HUES48 (cell line): ENCODE data around the gene ACTR5.
A peak's percentile ranks its signal among the peaks of the same experiment; 100 is the strongest.

Experiments used
- H3K27ac ChIP-seq: one replicate; pipeline ENCODE4 v1.7.0; 2013; ENCODE audit warnings: low read depth, low read length, inconsistent platforms
- H3K27me3 ChIP-seq: 2 replicates; pipeline ENCODE4 v1.6.1; 2013; ENCODE audit warnings: mild to moderate bottlenecking, low read length; ENCODE audit not compliant: control insufficient read depth, insufficient read depth
- H3K36me3 ChIP-seq: 2 replicates; pipeline ENCODE4 v1.6.1; 2013; ENCODE audit warnings: low read length; ENCODE audit not compliant: control insufficient read depth, insufficient read depth
- H3K4me1 ChIP-seq: 2 replicates; pipeline ENCODE4 v1.6.1; 2013; ENCODE audit warnings: mild to moderate bottlenecking, low read length; ENCODE audit not compliant: control insufficient read depth, insufficient read depth
- H3K4me3 ChIP-seq: 2 replicates; pipeline ENCODE4 v1.5.1; 2013; ENCODE audit warnings: mild to moderate bottlenecking, low read depth, low read length
- H3K9ac ChIP-seq: 2 replicates; pipeline ENCODE4 v1.6.1; 2013; ENCODE audit warnings: mild to moderate bottlenecking, low read depth, low read length, moderate library complexity
- H3K9me3 ChIP-seq: 2 replicates; pipeline ENCODE4 v1.6.1; 2013; ENCODE audit warnings: low read length; ENCODE audit not compliant: control insufficient read depth, insufficient read depth

The ACTR5 gene

GRCh38 chr20:38730167-38730988 is 17.9 kb upstream of the ACTR5 start:
- Histone ChIP-seq H3K36me3 (no peaks in the 10 kb centered on the region), H3K4me3 (no peak overlapping the region; the same call in 1 of the 2 replicates), H3K4me1 (peaks cover 37% of the 10 kb centered on the region), H3K9me3 (no peaks in the 10 kb centered on the region), H3K27me3 (peaks cover 89% of the 10 kb centered on the region), H3K9ac (no peak overlapping the region), H3K27ac (no peak overlapping the region)

GRCh38 chr20:38730989-38731737 is 17.1 kb upstream of the ACTR5 start:
- Histone ChIP-seq H3K4me3 (peak overlapping the region; percentile 63), H3K27me3 (peaks cover 81% of the 10 kb centered on the region)

GRCh38 chr20:38731738-38732113 is 16.5 kb upstream of the ACTR5 start:
- Histone ChIP-seq H3K36me3 (no peaks in the 10 kb centered on the region), H3K27ac (no peak overlapping the region), H3K9me3 (no peaks in the 10 kb centered on the region), H3K4me1 (peaks cover 31% of the 10 kb centered on the region; the same call in 1 of the 2 replicates), H3K9ac (no peak overlapping the region), H3K27me3 (peaks cover 76% of the 10 kb centered on the region), H3K4me3 (no peak overlapping the region; the same call in 1 of the 2 replicates)

More at GRCh38 chr20:38730989-38731737, 17.1 kb upstream of the ACTR5 start:
- Histone ChIP-seq H3K9me3 (no peaks in the 10 kb centered on the region), H3K4me1 (peaks cover 33% of the 10 kb centered on the region; the same call in 1 of the 2 replicates), H3K36me3 (no peaks in the 10 kb centered on the region), H3K27ac (no peak overlapping the region), H3K9ac (no peak overlapping the region)

DNA sequence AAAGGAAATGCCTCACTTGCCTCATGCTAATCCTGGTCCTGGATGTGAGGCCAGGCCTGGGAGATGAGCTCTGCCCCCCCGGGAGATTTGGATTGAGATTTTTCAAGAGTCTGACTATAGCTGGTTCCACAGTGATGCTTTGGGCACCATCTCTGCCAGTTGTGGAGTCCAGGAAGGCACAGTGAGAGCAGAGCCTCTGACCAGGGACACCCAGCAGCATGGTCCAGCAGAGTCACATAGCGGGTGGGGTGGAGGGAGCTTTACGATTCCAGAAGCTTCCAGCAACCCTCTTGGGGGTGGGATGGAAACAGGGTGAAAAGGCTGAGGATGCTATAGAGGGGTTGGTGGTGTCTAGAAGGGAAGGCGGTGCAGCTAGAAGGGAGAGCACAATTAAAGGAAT is 15.3 kb upstream of the ACTR5 start:
- no peak overlapping the region for H3K9ac ChIP-seq
- H3K4me3 ChIP-seq, result no peak overlapping the region
- H3K27me3 ChIP-seq, result peaks cover 63% of the 10 kb centered on the region
- H3K27ac ChIP-seq, result no peak overlapping the region
- H3K36me3 ChIP-seq, result no peaks in the 10 kb centered on the region
- H3K9me3 ChIP-seq, result no peaks in the 10 kb centered on the region
- peaks cover 25% of the 10 kb centered on the region; the same call in 1 of the 2 replicates for H3K4me1 ChIP-seq

DNA sequence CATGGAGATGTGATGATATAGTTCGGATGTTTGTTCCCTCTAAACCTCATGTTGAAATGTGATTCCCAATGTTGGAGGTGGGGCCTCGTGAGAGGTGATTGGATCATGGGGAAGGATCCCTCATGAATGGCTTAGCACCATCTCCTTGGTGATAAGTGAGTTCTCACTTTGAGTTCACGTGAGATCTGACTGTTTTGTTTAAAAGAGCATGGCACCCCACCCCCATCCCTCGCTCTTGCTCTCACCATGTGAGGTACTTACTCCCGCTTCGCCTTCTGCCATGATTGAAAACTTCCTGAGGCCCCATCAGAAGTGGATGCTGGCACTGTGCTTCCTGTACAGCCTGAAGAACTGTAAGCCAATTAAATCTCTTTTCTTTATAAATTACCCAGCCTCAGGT is 13.1 kb upstream of the ACTR5 start:
- H3K27ac ChIP-seq, result no peak overlapping the region
- H3K9ac ChIP-seq, result no peak overlapping the region
- peaks cover 41% of the 10 kb centered on the region for H3K27me3 ChIP-seq
- H3K4me3 ChIP-seq, result no peak overlapping the region
- H3K36me3 ChIP-seq, result no peaks in the 10 kb centered on the region
- peaks cover 12% of the 10 kb centered on the region; the same call in 1 of the 2 replicates for H3K4me1 ChIP-seq
- no peaks in the 10 kb centered on the region for H3K9me3 ChIP-seq

GRCh38 chr20:38737887-38738286 is 10.4 kb upstream of the ACTR5 start:
- Histone ChIP-seq H3K9me3 (no peaks in the 10 kb centered on the region), H3K9ac (no peak overlapping the region), H3K4me1 (no peaks in the 10 kb centered on the region), H3K36me3 (no peaks in the 10 kb centered on the region), H3K4me3 (no peak overlapping the region), H3K27ac (no peak overlapping the region), H3K27me3 (peaks cover 27% of the 10 kb centered on the region)

- Histone ChIP-seq H3K4me1 (0 out of 2 replicates have a peak, but pooled peaks cover 8% of the 10 kb centered on the region), H3K27ac (no peak overlapping the region), H3K9me3 (no peaks in the 10 kb centered on the region), H3K36me3 (peaks cover 6% of the 10 kb centered on the region; the same call in 1 of the 2 replicates), H3K27me3 (peaks cover 38% of the 10 kb centered on the region), H3K4me3 (no peak overlapping the region), H3K9ac (no peak overlapping the region)
These were observed 2.5 kb upstream of the ACTR5 start for GRCh38 chr20:38745757-38746156.

DNA sequence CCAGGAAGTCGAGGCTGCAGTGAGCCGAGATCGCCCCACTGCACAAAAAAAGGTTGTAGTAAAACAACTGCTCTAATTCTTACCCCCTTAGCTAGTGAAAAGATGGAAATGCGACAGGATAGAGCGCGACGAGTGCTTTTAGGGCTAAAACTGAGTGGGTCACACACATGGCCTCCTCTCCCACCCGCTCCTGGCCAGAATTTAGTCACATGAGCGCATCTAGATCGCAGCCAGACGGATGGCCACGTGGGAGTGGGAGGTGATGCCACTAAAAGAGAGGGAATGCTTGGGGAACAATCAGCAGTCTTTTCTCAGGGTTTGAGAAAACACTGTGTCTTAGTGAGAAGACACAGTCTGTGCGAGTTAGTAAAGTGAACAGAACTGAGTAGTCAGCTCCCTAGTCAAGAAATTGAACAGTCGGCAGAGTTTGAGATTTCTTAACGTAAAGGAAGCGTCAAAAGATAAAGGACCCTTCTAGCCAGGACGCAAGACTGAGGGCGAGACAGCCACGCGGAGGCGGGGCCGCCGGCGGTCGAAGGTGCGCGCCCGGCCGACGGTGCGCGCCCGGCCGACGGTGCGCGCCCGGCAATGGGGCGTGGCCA is 664 bp upstream of the ACTR5 start:
- H3K36me3 ChIP-seq, result peaks cover 14% of the 10 kb centered on the region
- H3K27ac ChIP-seq, result no peak overlapping the region
- no peaks in the 10 kb centered on the region for H3K9me3 ChIP-seq
- H3K27me3 ChIP-seq, result peaks cover 25% of the 10 kb centered on the region
- 0 out of 2 replicates have a peak, but pooled peaks cover 8% of the 10 kb centered on the region for H3K4me1 ChIP-seq
- H3K4me3 ChIP-seq, result peak overlapping the region; percentile 42
- H3K9ac ChIP-seq, result no peak overlapping the region

DNA sequence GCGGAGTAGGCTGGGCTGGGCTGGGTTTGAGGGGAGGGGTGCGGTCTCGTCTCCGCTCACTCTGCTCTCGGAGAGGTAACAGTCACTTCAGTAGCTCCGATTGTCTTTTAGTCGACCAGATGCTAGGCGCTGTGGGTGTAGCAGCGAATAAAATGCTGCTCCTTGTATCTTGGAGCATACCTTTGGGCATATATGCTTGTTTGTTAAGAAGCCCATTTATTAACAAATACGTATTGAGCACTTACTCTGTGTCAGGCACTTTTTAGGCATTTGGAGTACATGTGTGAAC is 545 bp downstream of the ACTR5 start:
- Histone ChIP-seq H3K4me3 (peak overlapping the region; percentile 79), H3K27me3 (peaks cover 25% of the 10 kb centered on the region), H3K4me1 (0 out of 2 replicates have a peak, but pooled peaks cover 8% of the 10 kb centered on the region), H3K36me3 (peaks cover 23% of the 10 kb centered on the region), H3K9me3 (no peaks in the 10 kb centered on the region), H3K9ac (peak overlapping the region; percentile 49; the same call in 1 of the 2 replicates), H3K27ac (peak overlapping the region; percentile 85)

GRCh38 chr20:38751360-38751976 is 3.2 kb downstream of the ACTR5 start:
- Histone ChIP-seq H3K4me1 (0 out of 2 replicates have a peak, but pooled peaks cover 8% of the 10 kb centered on the region), H3K4me3 (no peak overlapping the region), H3K27ac (no peak overlapping the region), H3K27me3 (peaks cover 18% of the 10 kb centered on the region), H3K9ac (no peak overlapping the region), H3K9me3 (no peaks in the 10 kb centered on the region), H3K36me3 (peaks cover 41% of the 10 kb centered on the region)
